Fibroblast of skin of right biceps (primary cell): Measurements from ENCODE around the gene OR51B6.

Experiments used
- DNase-seq: peaks from one replicate; pipeline ENCODE4 v3.0.0-alpha.2; 2013

The OR51B6 gene

GRCh38 chr11:5366856-5367255 lies 15.5 kb downstream of the OR51B6 start:
- DNase-seq: peak; percentile 53

- peak; percentile 87 for DNase-seq
Observed at GRCh38 chr11:5367448-5368074, 16.3 kb downstream of the OR51B6 start.

- no peak for DNase-seq
Observed at GRCh38 chr11:5368502-5369043, 17.3 kb downstream of the OR51B6 start.

GRCh38 chr11:5369789-5370188 lies 18.5 kb downstream of the OR51B6 start:
- peak; percentile 63 for DNase-seq

- peak; percentile 51 for DNase-seq
Observed at GRCh38 chr11:5380740-5381342, 29.5 kb downstream of the OR51B6 start.

GRCh38 chr11:5383576-5383975 lies 32.3 kb downstream of the OR51B6 start, which contains the start of gene OR51M1:
Gene OR51M1 (plus strand): TSS chr11:5383812. CDS start chr11:5389399, 5,587 bp downstream.
- DNase-seq: no peak

- DNase-seq: no peak
Observed at GRCh38 chr11:5384335-5384734, 33.0 kb downstream of the OR51B6 start.

- DNase-seq: no peak
Observed at GRCh38 chr11:5390210-5390609, 38.9 kb downstream of the OR51B6 start.

- no peak for DNase-seq
Observed at GRCh38 chr11:5394091-5394490, 42.8 kb downstream of the OR51B6 start.

GRCh38 chr11:5398936-5399335 lies 47.6 kb downstream of the OR51B6 start:
- no peak for DNase-seq
